HG03280 (cell line): ENCODE results near the gene GRHL1.

Source experiments
- ATAC-seq: cut with Tn5 transposase; IDR thresholded peaks from one replicate; pipeline ENCODE4 v1.9.1; 2021; ENCODE audit warnings: mild to moderate bottlenecking, moderate library complexity; ENCODE audit not compliant: unreplicated experiment

GRHL1 gene

GRCh38 chr2:9948721-9949120 lies 2.8 kb upstream of the GRHL1 start:
- ATAC-seq: no peak

- ATAC-seq: no peak
Measured at GRCh38 chr2:9949239-9949991, 2.1 kb upstream of the GRHL1 start.

- no peak for ATAC-seq
Measured at GRCh38 chr2:9949992-9950520, 1.4 kb upstream of the GRHL1 start.

GRCh38 chr2:9950521-9951271 lies 797 bp upstream of the GRHL1 start:
- ATAC-seq: peak; percentile 46

GRCh38 chr2:9951272-9951521 lies 296 bp upstream of the GRHL1 start:
- ATAC-seq: no peak

GRCh38 chr2:9952286-9952737 lies 819 bp downstream of the GRHL1 start:
- ATAC-seq: no peak

- no peak for ATAC-seq
Measured at GRCh38 chr2:9952856-9953503, 1.5 kb downstream of the GRHL1 start.

GRCh38 chr2:9954136-9954535 lies 2.6 kb downstream of the GRHL1 start:
- no peak for ATAC-seq

GRCh38 chr2:9958057-9958456 lies 6.6 kb downstream of the GRHL1 start:
- ATAC-seq: no peak

GRCh38 chr2:9959262-9959661 lies 7.8 kb downstream of the GRHL1 start:
- ATAC-seq: no peak

GRCh38 chr2:9961013-9961412 lies 9.5 kb downstream of the GRHL1 start:
- ATAC-seq: no peak

GRCh38 chr2:9964334-9964980 lies 13.0 kb downstream of the GRHL1 start:
- ATAC-seq: no peak

GRCh38 chr2:9965119-9965822 lies 13.8 kb downstream of the GRHL1 start:
- no peak for ATAC-seq

GRCh38 chr2:9966491-9967022 lies 15.1 kb downstream of the GRHL1 start:
- ATAC-seq: no peak

GRCh38 chr2:9967053-9967775 lies 15.7 kb downstream of the GRHL1 start:
- peak; percentile 60 for ATAC-seq

GRCh38 chr2:9968553-9969497 lies 17.3 kb downstream of the GRHL1 start:
- no peak for ATAC-seq

GRCh38 chr2:9970200-9971044 lies 18.9 kb downstream of the GRHL1 start:
- ATAC-seq: no peak
